ENCODE data around the gene LEKR1. TPM values are rescaled to one million over a fixed set of nuclear protein-coding genes. Genes with fewer than 3 reads are reported as not detected.

Gene LEKR1
- total and polyA plus RNA-seq, 4 experiments from 2014 or later: 0.53 to 2.9 (median 1.3) TPM

DNA sequence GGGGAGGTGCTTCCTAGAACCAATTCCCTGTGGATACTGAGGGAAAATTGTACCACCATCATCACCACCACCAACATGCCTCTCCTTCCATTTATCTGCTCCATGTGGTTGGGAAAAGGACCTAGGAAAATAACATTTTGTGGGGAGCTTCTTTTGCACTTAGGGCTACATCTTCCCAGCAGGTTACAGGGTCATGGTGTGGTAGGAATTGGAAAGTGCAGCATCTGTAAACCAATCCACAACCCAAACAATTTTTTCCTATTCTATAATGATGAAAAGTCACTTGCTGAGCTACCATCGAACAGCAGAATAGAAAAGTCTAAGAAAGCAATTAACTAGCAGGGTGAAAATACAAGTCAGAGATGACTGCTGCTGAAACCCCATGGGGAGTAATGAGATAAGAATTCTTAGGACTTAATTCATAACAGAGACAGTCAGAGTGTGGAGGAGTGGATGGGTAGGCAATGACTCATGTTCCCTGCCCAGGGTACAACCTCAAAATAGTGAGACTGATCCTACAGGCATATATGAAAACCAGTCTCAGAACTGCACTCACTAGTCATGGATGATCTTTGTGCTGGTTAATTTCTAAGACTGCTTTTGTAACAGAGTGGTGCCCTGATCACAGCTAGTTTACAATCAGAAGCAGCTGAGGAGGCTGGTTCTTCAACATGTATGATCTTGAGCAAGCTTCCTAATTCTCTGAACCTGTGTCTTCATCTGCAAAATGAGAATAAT lies 38.1 kb upstream of the LEKR1 start:
- Mint-ChIP-seq H3K36me3 (peaks cover 0 to 17% of the 10 kb centered on the region in 2 donors), H3K4me3 (no peak overlapping the region), H3K4me1 (peaks cover 4 to 11% (median 7%) of the 10 kb centered on the region in 4 donors), H3K9me3 (peaks cover 0 to 2% (median 0%) of the 10 kb centered on the region in 8 donors), H3K27me3 (no peaks in the 10 kb centered on the region), H3K27ac (peak overlapping the region in 1 of 7 donors; percentile 22)
- H3K27me3 ChIP-seq (ENCODE audit: insufficient read depth, low read length): no peaks in the 10 kb centered on the region
- no peak overlapping the region for H3K27ac ChIP-seq (ENCODE audit: low read depth, low read length)
- intact Hi-C loops (cut with micrococcal nuclease): no loop called here
- H3K36me3 ChIP-seq (ENCODE audit: insufficient read depth, low read length): no peaks in the 10 kb centered on the region
- POLR2A ChIA-PET (ENCODE audit: partially characterized antibody): interaction anchor here (1.0 kb wide), 1 partner anchor 9 kb away, joined by 3 read pairs; no protein-coding TSS in a partner anchor
- H3K9me3 ChIP-seq (ENCODE audit: control insufficient read depth in 1 of 2, low read length in 2 of 2): no peaks in the 10 kb centered on the region
- H3K4me1 ChIP-seq (ENCODE audit: insufficient read depth, low read length): peaks cover 5% of the 10 kb centered on the region
- CTCF ChIA-PET (ENCODE audit: partially characterized antibody): no interaction called here
- no peak overlapping the region for H3K4me3 ChIP-seq (ENCODE audit: low read length in 2 of 2)
- no peak for DNase-seq

DNA sequence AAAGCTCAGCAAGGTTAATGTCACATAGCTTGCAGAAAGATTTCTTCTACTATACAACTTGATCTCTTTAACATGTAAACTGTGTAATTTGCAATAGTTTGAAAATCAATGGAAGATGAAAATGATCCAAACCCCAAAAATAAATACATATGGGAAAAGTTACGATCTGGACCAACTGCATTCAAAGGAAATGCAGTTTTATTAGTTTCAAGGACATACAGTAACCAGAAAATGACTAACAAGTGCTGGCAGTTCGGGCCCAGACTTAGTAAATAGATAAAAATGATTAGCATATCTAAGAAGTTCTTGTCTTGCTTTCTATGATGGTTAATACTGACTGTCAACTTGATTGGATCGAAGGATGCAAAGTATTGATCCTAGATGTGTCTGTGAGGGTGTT lies 37.3 kb upstream of the LEKR1 start:
- Histone ChIP-seq H3K27ac (ENCODE audit: low read depth, low read length) (no peak overlapping the region), H3K9me3 (ENCODE audit: control insufficient read depth in 1 of 2, low read length in 2 of 2) (no peaks in the 10 kb centered on the region), H3K4me1 (ENCODE audit: insufficient read depth, low read length) (peaks cover 8% of the 10 kb centered on the region), H3K27me3 (ENCODE audit: insufficient read depth, low read length) (no peaks in the 10 kb centered on the region), H3K36me3 (ENCODE audit: insufficient read depth, low read length) (no peaks in the 10 kb centered on the region), H3K4me3 (ENCODE audit: low read length in 2 of 2) (no peak overlapping the region)
- Mint-ChIP-seq H3K27me3 (no peaks in the 10 kb centered on the region), H3K4me3 (no peak overlapping the region), H3K9me3 (peaks cover 0 to 2% (median 0%) of the 10 kb centered on the region in 8 donors), H3K36me3 (peaks cover 0 to 17% of the 10 kb centered on the region in 2 donors), H3K4me1 (peaks cover 8 to 17% (median 12%) of the 10 kb centered on the region in 4 donors), H3K27ac (no peak overlapping the region)
- DNase-seq: no peak
- intact Hi-C loops (cut with micrococcal nuclease): no loop called here
- ChIA-PET POLR2A (ENCODE audit: partially characterized antibody) (interaction anchor here (1.0 kb wide), 1 partner anchor 10 kb away, joined by 3 read pairs; no protein-coding TSS in a partner anchor), CTCF (ENCODE audit: partially characterized antibody) (no interaction called here)

DNA sequence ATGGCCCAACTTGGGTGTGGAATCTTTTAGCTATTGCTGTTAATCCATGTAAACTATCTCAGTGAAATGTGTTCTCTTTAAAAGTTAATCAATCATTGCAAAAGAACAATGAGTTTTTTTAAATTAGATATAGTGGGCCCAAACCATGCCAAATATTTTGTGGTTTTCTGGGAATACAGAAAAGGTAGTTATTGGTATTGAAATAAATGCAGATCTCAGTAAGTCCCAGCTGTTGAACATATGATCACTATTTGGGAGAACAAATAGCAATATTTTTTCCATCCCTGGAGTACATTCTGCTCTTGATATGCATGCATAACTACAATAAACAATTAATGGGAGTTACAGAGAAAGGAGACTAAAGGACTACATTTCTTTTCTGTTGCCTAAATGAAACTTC lies 36.0 kb upstream of the LEKR1 start:
- DNase-seq: no peak
- H3K4me1 Mint-ChIP-seq: peaks cover 8 to 17% (median 12%) of the 10 kb centered on the region in 4 donors
- ChIA-PET CTCF (ENCODE audit: partially characterized antibody) (interaction anchor here (1.5 kb wide), 1 partner anchor 248 kb away, joined by 3 read pairs; no protein-coding TSS in a partner anchor), POLR2A (ENCODE audit: partially characterized antibody) (no interaction called here)
- Histone ChIP-seq H3K4me3 (ENCODE audit: low read length in 2 of 2) (no peak overlapping the region), H3K27ac (ENCODE audit: low read depth, low read length) (no peak overlapping the region), H3K4me1 (ENCODE audit: insufficient read depth, low read length) (peaks cover 8% of the 10 kb centered on the region), H3K9me3 (ENCODE audit: control insufficient read depth in 1 of 2, low read length in 2 of 2) (no peaks in the 10 kb centered on the region), H3K27me3 (ENCODE audit: insufficient read depth, low read length) (no peaks in the 10 kb centered on the region), H3K36me3 (ENCODE audit: insufficient read depth, low read length) (no peaks in the 10 kb centered on the region)
- H3K27ac Mint-ChIP-seq: no peak overlapping the region
- no peak overlapping the region for H3K4me3 Mint-ChIP-seq
- peaks cover 0 to 16% of the 10 kb centered on the region in 2 donors for H3K36me3 Mint-ChIP-seq
- intact Hi-C loops (cut with micrococcal nuclease): no loop called here
- H3K27me3 Mint-ChIP-seq: no peaks in the 10 kb centered on the region
- H3K9me3 Mint-ChIP-seq: peaks cover 0 to 2% (median 0%) of the 10 kb centered on the region in 8 donors

DNA sequence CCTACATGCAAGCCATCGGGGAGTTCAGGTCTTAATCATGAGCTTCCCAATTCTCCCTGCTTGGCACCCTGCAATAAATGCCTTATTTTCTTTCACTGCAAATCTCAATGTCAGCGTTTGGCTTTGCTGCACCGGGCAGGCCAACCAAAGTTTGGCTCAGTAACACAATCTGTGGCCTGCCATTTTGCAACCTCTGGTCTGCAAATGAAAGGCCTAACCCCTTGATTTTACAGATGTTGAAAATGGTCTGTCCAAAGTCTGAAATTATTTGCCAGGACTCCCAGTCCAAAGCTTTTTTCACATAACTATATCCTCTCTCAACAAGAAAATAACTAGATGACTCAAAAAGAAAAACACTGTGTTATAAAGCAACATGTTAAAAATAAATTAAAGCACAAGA lies 34.0 kb upstream of the LEKR1 start:
- CTCF ChIA-PET (ENCODE audit: partially characterized antibody): interaction anchor here (1.2 kb wide), 1 partner anchor 345 kb away, joined by 5 read pairs; no protein-coding TSS in a partner anchor
- Histone ChIP-seq H3K4me1 (ENCODE audit: insufficient read depth, low read length) (peaks cover 8% of the 10 kb centered on the region), H3K36me3 (ENCODE audit: insufficient read depth, low read length) (no peaks in the 10 kb centered on the region), H3K27ac (ENCODE audit: low read depth, low read length) (no peak overlapping the region), H3K9me3 (ENCODE audit: control insufficient read depth in 1 of 2, low read length in 2 of 2) (no peaks in the 10 kb centered on the region), H3K4me3 (ENCODE audit: low read length in 2 of 2) (no peak overlapping the region), H3K27me3 (ENCODE audit: insufficient read depth, low read length) (no peaks in the 10 kb centered on the region)
- DNase-seq: no peak
- no peak overlapping the region for H3K27ac Mint-ChIP-seq
- POLR2A ChIA-PET (ENCODE audit: partially characterized antibody): interaction anchor here (0.6 kb wide), 2 partner anchors 289 to 1683 kb away, joined by 3 to 4 read pairs; no protein-coding TSS in a partner anchor
- intact Hi-C loops (cut with micrococcal nuclease): no loop called here
- H3K27me3 Mint-ChIP-seq: no peaks in the 10 kb centered on the region
- no peak overlapping the region for H3K4me3 Mint-ChIP-seq
- peaks cover 11 to 22% (median 14%) of the 10 kb centered on the region in 4 donors for H3K4me1 Mint-ChIP-seq
- no peaks in the 10 kb centered on the region for H3K9me3 Mint-ChIP-seq
- H3K36me3 Mint-ChIP-seq: peaks cover 0 to 12% of the 10 kb centered on the region in 2 donors

GRCh38 chr3:156792536-156792935 lies 33.6 kb upstream of the LEKR1 start:
- POLR2A ChIA-PET (ENCODE audit: partially characterized antibody): interaction anchor here (0.6 to 1.4 kb wide), 4 partner anchors 11 to 1683 kb away, joined by 3 to 4 read pairs (median 3); no protein-coding TSS in a partner anchor
- intact Hi-C loops (cut with micrococcal nuclease): no loop called here

DNA sequence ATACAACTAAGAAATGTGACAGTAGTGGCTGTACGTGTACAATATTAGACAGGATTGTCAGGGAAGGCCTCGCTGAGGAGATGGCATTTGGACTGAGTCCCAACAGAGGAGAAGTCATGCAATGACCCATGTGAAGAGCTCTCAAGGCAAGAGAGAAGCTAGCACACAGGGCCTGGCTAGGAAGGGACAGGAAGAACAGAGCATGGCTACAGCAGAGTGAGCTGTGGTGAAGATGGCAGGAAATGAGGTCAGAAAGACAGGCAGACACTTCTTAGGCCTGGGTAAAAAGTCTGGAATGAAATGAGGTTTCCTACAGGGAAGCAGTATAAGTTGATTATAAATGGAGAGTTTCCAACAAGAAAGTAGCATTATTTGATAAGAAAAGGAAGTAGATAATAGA lies 33.2 kb upstream of the LEKR1 start:
- no peaks in the 10 kb centered on the region for H3K36me3 ChIP-seq (ENCODE audit: insufficient read depth, low read length)
- peaks cover 0 to 6% of the 10 kb centered on the region in 2 donors for H3K36me3 Mint-ChIP-seq
- H3K27me3 Mint-ChIP-seq: no peaks in the 10 kb centered on the region
- H3K27ac ChIP-seq (ENCODE audit: low read depth, low read length): no peak overlapping the region
- H3K9me3 ChIP-seq (ENCODE audit: control insufficient read depth in 1 of 2, low read length in 2 of 2): no peaks in the 10 kb centered on the region
- H3K4me1 Mint-ChIP-seq: peaks cover 11 to 22% (median 14%) of the 10 kb centered on the region in 4 donors
- peak overlapping the region in 1 of 8 donors; percentile 22 for H3K4me3 Mint-ChIP-seq
- DNase-seq: no peak
- H3K9me3 Mint-ChIP-seq: no peaks in the 10 kb centered on the region
- H3K4me3 ChIP-seq (ENCODE audit: low read length in 2 of 2): no peak overlapping the region
- H3K27me3 ChIP-seq (ENCODE audit: insufficient read depth, low read length): no peaks in the 10 kb centered on the region
- intact Hi-C loops (cut with micrococcal nuclease): no loop called here
- H3K27ac Mint-ChIP-seq: peak overlapping the region; percentile 32 to 88 (median 74)
- peaks cover 8% of the 10 kb centered on the region for H3K4me1 ChIP-seq (ENCODE audit: insufficient read depth, low read length)
- ChIA-PET POLR2A (ENCODE audit: partially characterized antibody) (interaction anchor here (0.5 to 1.4 kb wide), 6 partner anchors 11 to 110 kb away, joined by 3 to 4 read pairs (median 3); partner anchors contain the start of gene LEKR1), CTCF (ENCODE audit: partially characterized antibody) (interaction anchor here (1.2 to 2.0 kb wide), 2 partner anchors 20 to 344 kb away, joined by 5 read pairs; no protein-coding TSS in a partner anchor)

More at GRCh38 chr3:156792536-156792935, 33.6 kb upstream of the LEKR1 start:
- Mint-ChIP-seq H3K36me3 (peaks cover 0 to 10% of the 10 kb centered on the region in 2 donors), H3K4me3 (peak overlapping the region in 1 of 8 donors; percentile 22), H3K27ac (peak overlapping the region in 4 of 7 donors; percentile 3 to 75 (median 53)), H3K9me3 (no peaks in the 10 kb centered on the region), H3K4me1 (peaks cover 11 to 22% (median 14%) of the 10 kb centered on the region in 4 donors), H3K27me3 (no peaks in the 10 kb centered on the region)
- CTCF ChIA-PET (ENCODE audit: partially characterized antibody): interaction anchor here (1.2 kb wide), 1 partner anchor 345 kb away, joined by 5 read pairs; no protein-coding TSS in a partner anchor
- no peak for DNase-seq
- peaks cover 8% of the 10 kb centered on the region for H3K4me1 ChIP-seq (ENCODE audit: insufficient read depth, low read length)
- no peak overlapping the region for H3K4me3 ChIP-seq (ENCODE audit: low read length in 2 of 2)
- no peaks in the 10 kb centered on the region for H3K27me3 ChIP-seq (ENCODE audit: insufficient read depth, low read length)
- H3K9me3 ChIP-seq (ENCODE audit: control insufficient read depth in 1 of 2, low read length in 2 of 2): no peaks in the 10 kb centered on the region
- no peaks in the 10 kb centered on the region for H3K36me3 ChIP-seq (ENCODE audit: insufficient read depth, low read length)
- H3K27ac ChIP-seq (ENCODE audit: low read depth, low read length): no peak overlapping the region

- no peaks in the 10 kb centered on the region for H3K36me3 ChIP-seq (ENCODE audit: insufficient read depth, low read length)
- Mint-ChIP-seq H3K4me3 (no peak overlapping the region), H3K4me1 (peaks cover 11 to 22% (median 14%) of the 10 kb centered on the region in 4 donors), H3K36me3 (peaks cover 0 to 3% of the 10 kb centered on the region in 2 donors), H3K27ac (peak overlapping the region in 6 of 7 donors; percentile 32 to 88 (median 74)), H3K9me3 (no peaks in the 10 kb centered on the region), H3K27me3 (no peaks in the 10 kb centered on the region)
- no peaks in the 10 kb centered on the region for H3K9me3 ChIP-seq (ENCODE audit: control insufficient read depth in 1 of 2, low read length in 2 of 2)
- no peak overlapping the region for H3K4me3 ChIP-seq (ENCODE audit: low read length in 2 of 2)
- no peak for DNase-seq
- POLR2A ChIA-PET (ENCODE audit: partially characterized antibody): interaction anchor here (0.5 to 1.4 kb wide), 6 partner anchors 11 to 111 kb away, joined by 3 to 4 read pairs (median 3); partner anchors contain the start of gene LEKR1
- no peaks in the 10 kb centered on the region for H3K27me3 ChIP-seq (ENCODE audit: insufficient read depth, low read length)
- CTCF ChIA-PET (ENCODE audit: partially characterized antibody): interaction anchor here (1.2 to 2.0 kb wide), 2 partner anchors 20 to 344 kb away, joined by 5 read pairs; no protein-coding TSS in a partner anchor
- intact Hi-C loops (cut with micrococcal nuclease): no loop called here
- no peak overlapping the region for H3K27ac ChIP-seq (ENCODE audit: low read depth, low read length)
- peaks cover 8% of the 10 kb centered on the region for H3K4me1 ChIP-seq (ENCODE audit: insufficient read depth, low read length)
Measured at GRCh38 chr3:156793400-156793799, 32.8 kb upstream of the LEKR1 start.
